Ecto neural progenitor cell (in vitro differentiated cells): ENCODE data around the gene RPS21.
A peak's percentile ranks its signal among the peaks of the same experiment; 100 is the strongest.
"Not testable (repeated sequence)": the region's sequence is repeated elsewhere in the genome, so short reads cannot be mapped to it uniquely, and the experiment has no call there.

Source experiments
- DNase-seq: peaks from one replicate; pipeline ENCODE4 v3.0.0-alpha.2; 2018; ENCODE audit warnings: low spot score

The RPS21 gene

DNA sequence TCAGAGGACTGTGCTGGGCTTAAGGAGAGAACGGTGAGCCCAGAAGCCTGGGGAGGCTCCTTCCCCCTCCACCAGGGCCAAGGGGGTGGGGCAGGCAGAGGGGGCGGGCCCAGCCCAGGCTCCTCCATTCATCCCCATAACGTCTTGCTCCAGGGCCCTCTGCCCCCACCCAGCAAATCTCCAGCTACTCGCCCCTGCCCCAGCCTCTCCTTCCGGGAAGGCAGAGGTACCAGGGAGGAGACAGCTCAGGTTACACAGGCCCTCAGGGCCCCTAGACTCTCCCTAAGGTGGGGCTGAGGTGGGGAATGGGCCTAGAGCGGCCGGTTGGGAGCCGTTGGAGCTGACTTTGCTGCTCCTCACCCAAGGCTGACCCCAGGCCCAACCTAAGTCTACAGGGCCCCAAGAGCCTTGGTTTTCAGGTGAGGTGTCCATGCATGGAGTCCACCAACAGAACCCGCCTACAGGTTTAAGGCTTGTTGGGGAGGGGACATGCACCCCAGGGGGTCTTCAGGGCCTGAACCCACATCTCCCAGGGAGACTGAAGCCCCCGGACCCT is 21.0 kb upstream of the RPS21 start:
- peak; percentile 72 for DNase-seq

DNA sequence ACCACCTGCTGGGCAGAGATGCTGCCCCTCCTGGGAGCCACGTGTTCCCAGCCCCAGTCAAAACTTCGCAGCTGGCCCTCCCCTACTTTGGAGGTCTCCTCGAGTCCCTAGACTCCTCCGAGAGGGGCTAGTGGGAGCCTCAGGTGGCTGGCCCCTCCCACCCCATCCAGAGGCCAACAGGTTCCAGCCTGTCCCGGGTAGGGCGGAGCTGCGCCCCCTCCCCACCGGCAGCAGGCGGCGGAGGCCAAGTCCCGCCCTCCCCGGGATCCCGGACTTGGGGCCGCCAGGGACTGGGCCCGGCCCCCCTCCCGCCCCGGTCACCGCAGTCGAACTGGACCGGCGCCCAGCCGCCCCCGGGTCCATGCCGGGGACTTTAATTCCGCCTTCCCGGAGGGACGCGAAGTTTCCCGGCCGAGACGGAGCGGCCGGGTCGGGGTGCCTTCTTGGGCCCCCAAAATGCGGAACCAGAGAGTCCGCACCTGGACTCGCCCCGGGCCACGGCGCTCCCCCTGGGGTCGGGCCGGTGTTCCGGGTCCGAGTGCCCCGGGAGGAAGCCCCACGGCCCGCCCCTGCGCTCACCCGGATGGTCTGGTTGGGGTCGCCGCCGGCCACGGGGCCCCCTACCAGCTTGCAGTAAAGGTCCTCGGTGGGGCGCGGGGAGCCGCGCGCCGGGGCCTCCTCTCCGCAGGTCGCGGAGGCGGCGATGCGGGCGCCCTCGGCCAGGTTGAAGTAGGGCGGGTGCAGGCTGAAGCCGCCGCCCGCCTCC is 20.4 kb upstream of the RPS21 start:
- peak; percentile 82 for DNase-seq

DNA sequence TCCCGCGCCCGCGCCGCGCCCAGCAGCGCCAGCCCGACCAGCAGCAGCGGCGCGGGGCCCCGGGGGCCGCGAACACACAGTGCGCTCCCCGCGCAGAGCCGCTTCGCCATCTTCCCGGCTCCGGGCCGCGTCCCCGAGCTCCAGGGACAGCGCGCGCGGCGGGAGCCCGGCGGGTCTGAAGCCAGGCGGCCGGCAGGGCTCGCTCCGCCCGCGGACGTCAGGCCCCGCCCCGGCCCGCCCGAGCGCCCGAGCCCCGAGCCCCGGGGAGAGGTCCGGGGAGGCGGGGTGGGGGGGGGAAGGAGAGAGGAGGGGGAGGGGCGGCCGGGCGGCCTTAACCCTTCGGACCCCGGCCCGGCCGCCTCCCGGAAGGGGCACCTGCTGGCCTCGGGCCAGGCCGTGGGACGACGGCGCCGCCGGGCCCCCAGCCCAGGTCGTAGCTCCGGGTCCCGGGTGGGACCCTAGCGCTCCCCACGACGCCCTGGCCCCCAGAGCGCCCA is 19.7 kb upstream of the RPS21 start, which contains the start of gene LAMA5:
Gene LAMA5 (minus strand): TSS at position 177 of the 497 bp plus-strand sequence. CDS start 67 bp downstream, at position 110.
- peak; percentile 86 for DNase-seq

DNA sequence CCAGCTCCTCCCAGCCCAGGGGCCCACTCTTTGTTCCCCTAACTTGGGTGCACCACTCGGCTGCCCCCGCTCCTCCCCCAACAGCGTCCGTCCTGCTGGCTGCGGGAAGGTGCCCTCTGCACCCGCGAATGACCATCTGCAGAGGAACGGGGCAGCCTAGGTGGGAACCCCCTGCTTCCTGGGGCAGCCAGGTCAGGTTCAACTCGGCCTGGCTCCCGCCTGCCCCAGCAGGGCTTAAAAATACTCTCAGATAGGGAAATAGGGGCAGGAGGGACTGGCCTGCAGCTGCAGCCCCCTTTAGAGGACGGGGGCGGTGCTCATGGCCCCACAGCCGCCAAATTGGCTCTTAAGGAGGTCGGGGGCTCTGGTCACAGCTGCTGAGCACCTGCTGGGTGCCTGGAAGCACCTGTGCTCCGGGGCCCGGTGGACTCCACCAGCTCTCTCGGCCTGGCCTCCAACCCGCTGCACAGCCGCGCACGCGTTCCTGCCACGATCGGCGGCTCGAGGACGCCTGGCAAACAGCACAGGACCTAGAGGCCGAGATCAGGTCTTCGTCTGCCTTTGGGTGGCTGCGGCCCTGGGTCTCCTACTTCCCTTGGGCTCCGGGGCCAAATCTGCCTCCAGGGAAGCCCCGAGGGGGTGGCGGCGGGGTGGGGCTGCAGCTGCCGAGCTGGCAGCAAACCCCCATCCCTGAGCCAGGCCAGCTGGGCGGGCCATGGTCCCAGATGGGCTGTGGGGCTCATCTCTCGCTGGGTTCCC is 19.1 kb upstream of the RPS21 start:
- DNase-seq, result peak; percentile 79

DNA sequence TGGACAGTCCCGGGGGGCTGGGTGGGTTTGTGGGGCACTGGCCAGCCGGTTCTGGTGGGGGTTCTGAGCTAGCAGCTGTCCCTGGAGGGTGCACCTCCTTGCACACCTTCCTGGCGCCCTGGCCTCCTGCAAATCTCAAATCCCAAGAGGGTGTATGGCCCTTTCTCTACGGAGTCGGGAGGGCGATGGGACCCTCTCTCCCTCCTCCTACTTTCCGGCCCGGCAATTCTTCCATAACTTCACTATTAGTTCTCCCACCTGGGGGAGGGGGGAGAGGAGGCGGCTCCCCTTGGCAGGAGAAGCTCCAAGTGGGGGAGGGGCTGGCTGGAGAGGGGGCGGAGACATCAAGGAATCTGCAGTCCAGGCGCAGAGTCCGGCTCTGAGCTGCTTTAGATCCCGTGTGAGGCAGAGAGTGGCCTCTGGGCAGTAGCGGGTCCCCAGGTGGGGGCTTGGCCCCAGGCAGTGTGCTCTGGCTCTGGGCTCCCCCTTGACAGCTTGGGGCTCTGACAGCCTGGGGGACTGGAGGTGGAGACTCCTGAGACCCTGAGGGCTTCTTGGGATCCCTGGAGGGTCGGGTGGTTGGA is 18.4 kb upstream of the RPS21 start:
- DNase-seq, result peak; percentile 88

DNA sequence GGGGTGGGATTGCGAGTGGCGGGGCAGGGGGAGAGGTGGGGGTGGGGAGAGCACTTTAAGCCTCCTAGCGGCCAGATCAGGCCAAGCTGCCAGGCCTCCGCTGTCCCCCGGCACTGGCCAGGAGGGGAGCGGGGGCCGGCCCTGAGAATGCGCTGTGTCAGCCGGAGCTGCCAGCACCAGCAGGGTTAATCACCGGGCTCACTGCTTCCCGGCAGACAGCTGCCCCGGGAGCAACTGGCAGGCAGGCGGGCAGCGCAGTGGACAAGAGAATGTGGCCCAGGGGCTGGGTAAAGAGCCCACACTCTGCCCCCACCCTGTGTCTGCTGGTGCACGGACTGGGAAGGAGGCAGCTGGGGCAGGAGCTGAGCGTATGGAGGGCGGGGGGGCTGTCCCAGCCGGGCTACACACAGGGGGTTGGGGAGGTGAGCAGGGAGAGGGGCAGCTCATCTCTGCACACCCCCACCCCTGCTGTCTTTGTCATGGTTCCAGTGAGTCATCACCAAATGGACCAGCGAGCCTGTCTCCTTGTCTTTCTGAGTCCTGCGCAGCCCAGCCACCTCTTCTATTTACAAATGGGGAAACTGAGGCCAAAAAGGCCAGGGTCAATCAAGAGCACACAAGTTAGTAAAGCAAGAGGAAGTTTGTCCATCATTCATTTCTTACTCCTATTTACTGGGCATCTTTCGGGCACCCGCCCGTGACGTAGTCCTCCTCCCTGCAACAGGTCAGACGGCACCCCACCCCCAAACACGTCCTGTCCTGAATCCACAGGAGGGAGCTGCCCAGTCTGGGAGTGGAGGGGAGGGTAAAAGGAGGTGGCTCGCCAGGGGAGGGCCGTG is 17.7 kb upstream of the RPS21 start:
- no peak for DNase-seq

DNA sequence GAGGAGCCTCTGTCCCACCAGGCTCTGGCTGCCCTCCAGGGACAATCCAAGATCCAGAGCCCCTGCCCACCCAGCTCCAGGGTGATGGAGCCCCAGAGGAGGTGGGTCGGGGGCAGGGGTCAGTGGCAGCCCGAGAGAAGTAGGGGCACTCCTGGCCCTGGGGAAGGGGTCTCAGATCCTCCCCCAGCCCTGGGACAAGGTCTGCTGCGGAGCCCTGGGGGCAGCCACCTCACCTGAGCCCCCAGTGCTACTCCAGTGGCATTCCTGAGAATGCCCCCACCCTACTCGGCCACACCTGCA is 17.1 kb upstream of the RPS21 start:
- DNase-seq, result no peak

DNA sequence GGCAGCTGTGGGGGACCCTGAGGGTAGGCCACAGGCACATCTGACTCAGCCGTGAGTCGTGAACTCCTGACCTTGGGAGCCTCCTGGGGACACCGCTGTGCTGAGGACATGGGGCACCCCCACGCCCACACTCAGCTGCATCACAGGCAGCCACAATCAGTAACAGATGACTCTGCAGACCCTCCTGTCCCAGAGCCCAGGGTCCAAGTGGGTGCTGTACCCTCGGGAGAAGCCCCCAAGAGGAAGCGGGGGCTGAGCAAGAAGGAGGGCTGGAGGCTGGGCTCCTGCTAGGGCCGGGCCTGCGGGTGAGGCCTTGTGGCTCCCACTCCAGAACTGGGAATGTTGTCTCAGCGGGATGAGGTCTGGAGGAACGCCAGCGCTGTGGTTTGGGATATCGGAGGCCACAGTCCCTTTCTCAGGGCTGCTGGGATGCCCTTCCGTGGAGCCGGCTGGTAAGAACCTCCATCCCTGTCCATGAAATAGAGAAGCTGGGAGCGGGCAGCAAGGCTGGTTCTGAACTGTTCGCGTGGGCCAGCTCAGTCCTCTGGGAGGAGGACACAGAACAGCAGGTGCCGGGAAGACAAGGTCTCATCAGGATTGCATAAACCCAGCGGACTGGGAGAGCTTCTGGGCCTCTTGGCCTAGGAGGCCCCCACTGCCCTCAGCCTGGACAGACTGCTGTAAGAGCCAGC is 16.6 kb upstream of the RPS21 start:
- DNase-seq, result no peak

DNA sequence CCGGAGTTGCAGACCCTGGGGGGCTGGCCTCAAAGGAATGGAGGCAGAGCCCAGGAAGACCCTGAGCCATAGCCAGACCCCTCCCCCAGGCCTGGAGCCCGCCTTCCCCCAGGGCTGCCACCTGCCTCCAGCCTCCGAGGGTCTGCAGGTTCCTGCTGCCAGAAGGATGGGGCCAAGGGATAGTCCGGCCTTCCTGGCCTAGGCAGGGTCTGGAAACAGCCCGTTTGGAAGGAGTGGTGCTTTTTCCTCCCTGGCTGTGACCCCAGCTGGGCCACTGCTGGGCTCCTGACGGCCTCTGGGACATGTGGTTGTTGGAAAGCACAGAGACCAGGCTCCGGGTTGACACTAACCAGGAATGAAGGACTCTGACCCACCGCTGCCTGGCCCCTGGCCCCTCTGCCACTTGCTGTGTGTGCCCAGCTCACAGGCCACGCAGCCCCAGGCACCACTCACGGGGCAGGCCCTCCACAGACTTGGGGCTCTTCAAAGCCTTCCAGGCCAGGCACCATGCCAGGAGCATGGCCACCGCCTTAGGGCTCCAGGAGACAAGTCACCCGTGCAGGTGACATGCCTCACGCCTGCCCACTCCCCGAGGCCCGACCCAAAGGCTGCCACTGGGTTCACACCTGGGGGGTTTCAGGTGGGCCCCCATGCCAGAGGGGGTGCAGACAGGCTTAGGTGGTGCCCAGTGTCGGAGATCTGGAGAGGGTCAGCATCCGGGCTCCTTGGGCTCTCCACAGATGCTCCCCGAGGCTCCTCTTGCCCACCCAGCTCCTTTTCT is 15.9 kb upstream of the RPS21 start:
- no peak for DNase-seq

DNA sequence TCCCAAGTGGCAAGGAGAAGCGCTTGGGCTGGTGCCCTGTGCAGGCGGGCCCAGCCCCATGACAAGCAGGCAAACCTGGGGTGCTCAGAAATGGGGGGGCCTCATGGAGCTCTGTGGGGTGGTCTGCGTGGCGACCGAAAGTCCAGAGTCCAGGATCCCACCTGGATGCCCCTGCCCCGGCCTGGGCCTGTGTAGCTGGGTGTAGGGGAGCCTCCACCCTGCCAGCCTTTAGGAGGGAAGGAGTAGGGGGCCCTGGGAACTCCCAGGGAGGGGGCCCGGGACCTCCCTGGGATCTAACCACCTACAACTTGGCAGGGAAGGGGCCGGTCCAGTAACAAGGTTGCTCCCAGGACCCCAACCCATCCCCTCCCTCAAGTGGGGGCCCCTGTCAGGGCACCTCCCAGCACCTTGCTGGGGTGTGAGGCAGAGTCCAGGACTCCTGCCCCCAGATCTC is 15.3 kb upstream of the RPS21 start:
- no peak for DNase-seq

DNA sequence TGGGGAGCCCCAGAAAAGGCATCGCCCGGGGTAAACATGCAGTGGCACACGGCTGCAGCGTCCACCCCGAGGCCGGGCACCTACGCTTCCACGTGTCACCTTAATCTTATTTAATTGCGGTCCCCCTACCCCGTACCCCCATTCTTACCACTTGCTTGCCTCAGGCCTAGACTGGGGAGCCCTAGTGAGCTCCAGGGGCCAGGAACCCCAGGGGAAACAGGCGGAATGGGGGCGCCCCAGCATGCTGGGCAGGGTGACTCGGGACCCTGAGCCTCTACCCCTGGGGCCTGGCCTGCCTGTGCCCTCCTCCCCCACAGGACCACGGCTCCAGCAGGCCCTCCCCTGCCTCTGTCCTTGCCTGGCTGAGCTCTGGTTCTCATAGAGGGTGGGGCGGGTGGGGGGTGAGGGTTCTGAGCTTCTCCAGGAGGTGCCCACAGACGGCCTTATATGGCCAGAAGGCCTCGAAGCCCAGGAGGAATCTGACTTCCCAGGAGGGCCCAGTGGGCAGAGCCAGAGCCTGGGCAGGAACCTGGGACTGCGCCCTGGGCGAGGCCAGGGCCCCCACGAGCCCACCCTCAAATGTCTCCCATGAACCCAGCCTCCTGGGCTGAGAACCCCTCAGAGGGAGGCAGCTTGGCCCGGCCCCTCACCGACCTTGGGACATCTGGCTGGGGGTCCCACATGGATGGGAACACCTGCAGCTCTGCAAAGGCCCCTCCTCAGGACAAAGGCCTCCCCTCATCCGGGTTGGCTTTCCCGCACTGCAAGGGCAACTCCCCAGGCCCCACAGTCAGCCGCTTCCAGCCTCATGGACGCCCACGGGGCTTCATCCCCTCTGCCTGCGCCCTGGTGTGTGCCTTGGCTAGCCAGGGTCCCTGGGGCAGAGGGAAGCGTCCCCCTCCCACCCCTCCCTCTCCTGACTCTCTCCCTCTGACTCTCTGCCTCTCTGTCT is 14.6 kb upstream of the RPS21 start:
- DNase-seq, result no peak

DNA sequence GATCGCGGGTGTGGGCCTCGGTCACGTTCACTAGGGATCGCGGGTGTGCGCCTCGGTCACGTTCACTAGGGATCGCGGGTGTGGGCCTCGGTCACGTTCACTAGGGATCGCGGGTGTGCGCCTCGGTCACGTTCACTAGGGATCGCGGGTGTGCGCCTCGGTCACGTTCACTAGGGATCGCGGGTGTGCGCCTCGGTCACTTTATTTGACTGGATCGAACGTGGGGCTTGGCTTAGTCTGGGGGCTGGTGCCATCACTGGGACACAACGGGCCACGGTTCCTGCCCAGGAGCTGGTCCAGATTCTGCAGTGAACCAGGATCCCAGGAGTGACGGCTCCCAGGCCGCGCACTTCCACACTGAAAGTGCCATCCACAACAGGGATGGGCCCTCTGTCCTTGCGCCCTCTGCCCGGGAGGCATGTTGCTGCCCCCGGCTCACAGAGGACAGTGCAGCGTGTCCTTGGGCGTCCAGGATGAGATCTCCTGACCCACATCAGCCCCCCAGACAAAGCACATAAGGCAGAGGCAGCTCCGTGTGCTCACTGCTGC is 13.2 kb upstream of the RPS21 start:
- not testable (repeated sequence) for DNase-seq

DNA sequence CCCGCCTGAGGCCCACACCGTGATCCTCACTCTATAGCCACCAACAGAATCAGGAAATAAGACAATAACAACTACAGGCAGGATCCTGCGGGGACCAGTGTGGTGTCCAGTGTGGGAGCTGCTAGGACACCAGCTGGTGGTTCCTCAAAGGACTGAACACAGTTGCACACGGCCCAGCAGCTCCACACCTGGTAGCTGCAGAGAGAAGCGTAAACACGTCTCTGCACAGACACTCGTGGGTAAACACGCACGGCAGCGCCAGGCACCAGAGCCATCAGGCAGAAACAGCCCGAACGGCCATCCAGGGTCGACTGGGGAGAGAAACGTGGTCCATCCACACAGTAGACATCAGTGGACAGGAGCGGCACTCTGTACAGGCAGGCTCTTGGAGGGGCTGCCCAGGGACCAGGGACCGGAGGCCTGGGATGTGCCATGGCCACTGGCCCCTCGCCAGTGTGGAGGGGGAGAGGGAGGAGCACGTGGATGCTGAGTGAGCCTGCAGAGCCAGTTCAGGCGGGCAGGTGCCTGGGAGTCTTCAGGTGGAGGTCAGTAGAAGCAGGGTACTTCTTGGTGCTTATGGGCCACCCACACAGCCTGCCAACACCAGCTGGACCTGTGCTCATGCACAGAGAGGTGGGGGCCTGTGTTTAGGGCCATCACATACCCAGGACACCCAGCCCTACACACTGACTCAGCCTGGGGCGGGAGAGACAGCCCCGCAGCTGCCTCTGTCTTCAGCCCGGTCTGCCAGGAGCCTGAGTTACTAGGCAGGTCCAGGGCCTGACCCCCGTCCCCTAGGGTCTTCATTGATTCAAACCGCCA is 12.4 kb upstream of the RPS21 start:
- DNase-seq, result no peak

DNA sequence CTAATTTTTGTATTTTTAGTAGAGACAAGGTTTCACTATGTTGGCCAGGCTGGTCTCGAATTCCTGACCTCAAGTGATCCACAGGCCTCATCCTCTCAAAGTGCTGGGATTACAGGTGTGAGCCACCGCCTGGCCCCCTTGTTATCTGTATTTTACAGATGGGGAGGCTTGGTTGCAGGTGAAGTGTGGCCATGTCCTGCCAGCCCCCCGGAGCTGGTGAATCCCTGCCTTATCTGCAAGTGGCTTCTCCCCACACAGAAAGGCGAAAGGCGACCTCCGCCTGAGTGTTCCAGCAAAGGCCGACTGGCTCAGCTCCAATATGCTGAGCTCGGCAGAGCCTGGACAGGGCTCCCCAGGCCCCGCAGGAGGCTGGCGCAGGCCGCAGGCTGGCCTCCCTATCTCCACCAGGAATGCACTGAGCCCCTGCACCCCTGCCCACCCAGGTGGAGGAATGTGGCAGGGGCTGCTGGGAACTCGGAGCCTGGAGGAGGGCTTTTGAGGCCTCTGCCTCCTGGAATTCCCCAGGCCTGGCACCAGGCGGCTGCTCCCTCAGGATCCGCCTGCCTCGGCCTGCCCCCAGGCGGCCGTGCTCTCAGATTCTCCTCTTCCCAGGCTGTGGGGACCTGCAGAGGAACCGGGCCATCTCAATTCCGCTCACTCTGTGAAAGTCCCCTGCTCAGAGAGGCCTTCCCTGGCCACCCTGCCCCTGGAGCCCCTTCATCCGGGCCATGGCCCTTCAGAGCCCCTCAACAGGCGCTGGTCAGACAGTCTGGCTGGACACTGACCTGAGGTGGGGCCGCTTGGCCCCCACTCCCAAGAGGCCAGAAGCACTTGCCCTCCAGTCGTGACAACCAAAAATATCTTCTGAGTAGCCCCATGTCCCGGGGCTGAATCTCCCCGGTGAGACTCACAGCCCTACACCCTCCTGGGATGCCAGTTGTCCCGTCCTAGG is 10.5 kb upstream of the RPS21 start:
- peak; percentile 92 for DNase-seq

DNA sequence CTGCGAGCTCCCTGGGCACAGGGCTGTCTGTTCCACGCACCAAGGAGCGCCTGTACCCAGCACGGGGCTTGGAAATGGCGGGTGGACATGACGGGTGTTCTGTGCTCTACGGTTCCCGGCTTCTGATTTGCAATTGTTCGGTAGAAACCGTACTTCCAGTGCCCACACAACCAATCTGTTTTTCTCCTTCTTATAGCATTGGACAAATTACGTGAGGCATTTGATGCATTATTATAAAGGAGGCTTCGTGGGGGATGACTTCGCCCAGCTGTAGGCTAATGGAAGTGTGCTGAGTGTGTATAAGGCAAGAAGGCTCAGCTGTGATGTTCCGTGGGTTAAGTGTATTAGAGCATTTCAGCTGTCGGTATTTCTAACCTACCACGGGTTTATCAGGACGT is 9.8 kb upstream of the RPS21 start:
- no peak for DNase-seq

DNA sequence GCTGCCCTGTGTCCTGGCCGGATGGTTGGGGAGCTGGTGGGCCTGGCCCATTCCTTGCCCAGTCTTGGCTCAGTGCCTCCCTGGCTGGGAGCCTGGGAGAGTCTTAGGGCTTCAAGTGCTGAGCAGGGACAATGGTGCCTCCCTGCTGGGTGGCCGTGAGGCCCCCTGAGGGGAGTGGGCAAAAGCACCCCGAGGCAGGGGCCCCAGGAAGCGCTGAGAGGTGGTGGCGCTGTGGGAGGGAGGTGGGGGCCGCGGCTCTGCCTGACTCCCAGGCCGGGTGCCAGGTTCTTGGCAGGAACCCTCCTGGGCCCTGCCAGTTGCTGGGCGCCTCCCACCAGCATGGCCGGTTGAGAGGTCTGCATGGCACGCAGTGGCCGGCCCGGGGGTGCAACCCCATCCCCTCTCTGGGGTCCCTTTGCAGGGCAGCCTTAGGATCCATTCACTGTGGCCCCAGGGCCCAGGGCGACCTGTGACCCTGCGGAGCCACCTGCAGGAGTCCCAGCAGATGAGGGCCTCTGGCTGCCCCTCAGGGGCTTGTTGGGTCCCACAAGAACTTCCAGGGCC is 9.2 kb upstream of the RPS21 start:
- no peak for DNase-seq
